A673 (cell line): ENCODE results near the gene HSD11B2. TPM values are rescaled to one million over a fixed set of nuclear protein-coding genes. Genes with fewer than 3 reads are reported as not detected.

Experiments
- Bru-seq: library from RNA; stranded (reverse); fragments of 400-500 nt; gene quantifications from one replicate; lab custom pipeline; 2021; lab: Mats Ljungman, UMichigan
- BruChase-seq, 2 experiments: library from RNA; stranded (reverse); fragments of 400-500 nt; gene quantifications; one replicate each; lab custom pipeline; 2021; lab: Mats Ljungman, UMichigan
- BruUV-seq: library from RNA; stranded (reverse); fragments of 400-500 nt; replicated peaks from 2 replicates; lab custom pipeline; 2021; lab: Mats Ljungman, UMichigan
- CTCF ChIA-PET: fragments of 300-600 bp; sonication (Branson Sonifier 250); formaldehyde crosslinking; loops from one replicate; lab custom pipeline; 2022; ENCODE audit warnings: antibody characterized with exemption; lab: Charles Lee
- POLR2A ChIA-PET: fragments of 300-600 bp; sonication (Branson Sonifier 250); formaldehyde crosslinking; loops from one replicate; lab custom pipeline; 2022; ENCODE audit warnings: antibody characterized with exemption; ENCODE audit not compliant: low non-redundant PET; lab: Charles Lee
- DNase-seq: peaks from one replicate; pipeline ENCODE4 v3.0.0-alpha.2; 2015; ENCODE audit warnings: low spot score
- H3K27ac ChIP-seq: fragments of 200-600 bp; sonication (generic); 2 replicates; pipeline ENCODE4 v1.5.1; 2016; ENCODE audit warnings: mixed run types, low read depth, mild to moderate bottlenecking, mixed read lengths, antibody characterized with exemption, low read length; ENCODE audit not compliant: poor library complexity, severe bottlenecking
- H3K27me3 ChIP-seq: fragments of 200-600 bp; sonication (generic); replicated peaks from 2 replicates; pipeline ENCODE4 v1.6.1; 2017; ENCODE audit warnings: mixed run types, low read depth, mild to moderate bottlenecking, mixed read lengths, antibody characterized with exemption, low read length; ENCODE audit not compliant: insufficient read depth, poor library complexity
- H3K36me3 ChIP-seq: fragments of 200-600 bp; sonication (generic); 2 replicates; pipeline ENCODE4 v1.6.1; 2016; ENCODE audit warnings: mixed run types, mild to moderate bottlenecking, mixed read lengths, antibody characterized with exemption, low read length; ENCODE audit not compliant: insufficient read depth, poor library complexity, severe bottlenecking
- H3K4me1 ChIP-seq: fragments of 200-600 bp; sonication (generic); 2 replicates; pipeline ENCODE4 v1.6.1; 2017; ENCODE audit warnings: mixed run types, mild to moderate bottlenecking, mixed read lengths, antibody characterized with exemption, low read length; ENCODE audit not compliant: insufficient read depth, poor library complexity, severe bottlenecking
- H3K4me3 ChIP-seq: fragments of 200-600 bp; sonication (generic); 2 replicates; pipeline ENCODE4 v1.5.1; 2016; ENCODE audit warnings: low read depth, mixed run types, mild to moderate bottlenecking, mixed read lengths, low read length; ENCODE audit not compliant: poor library complexity, severe bottlenecking
- H3K9me3 ChIP-seq: fragments of 200-600 bp; sonication (generic); 2 replicates; pipeline ENCODE4 v1.6.1; 2016; ENCODE audit warnings: mixed run types, low read depth, mild to moderate bottlenecking, mixed read lengths, antibody characterized with exemption, low read length; ENCODE audit not compliant: poor library complexity, severe bottlenecking
- EZH2 ChIP-seq: fragments of 200-600 bp; sonication (generic); IDR thresholded peaks from 2 replicates; pipeline ENCODE4 v1.6.1; 2017; ENCODE audit warnings: borderline replicate concordance, low read depth, mild to moderate bottlenecking, mixed read lengths, antibody characterized with exemption, low read length; ENCODE audit not compliant: poor library complexity, severe bottlenecking
- intact Hi-C: fragments of 100-400 bp; cut with micrococcal nuclease; formaldehyde crosslinking; loops from one replicate; pipeline ENCODE4 v1.10.0; 2022; ENCODE audit not compliant: unreplicated experiment
- long read RNA-seq: library from polyadenylated mRNA; stranded (forward); transcript quantifications from one replicate; pipeline ENCODE4 v2.0.0, GENCODE V29; 2022
- total RNA-seq: library from RNA; stranded (reverse); gene quantifications from 2 replicates; pipeline ENCODE4 v1.2.3, GENCODE V29; 2021
- TF ChIP-seq, protein P1 (sequence below): fragments of 300-800, 200-600 bp; sonication (generic); conservative IDR thresholded peaks from 2 replicates; pipeline ENCODE4 v1.5.1; 2017; ENCODE audit warnings: low read depth, mild to moderate bottlenecking, antibody characterized with exemption, low read length, moderate library complexity, mixed read lengths

Gene HSD11B2
- total RNA-seq, result 1.6 and 2.3 TPM in 2 replicates
- Bru-seq, nascent RNA, result percentile 21 among the genes with signal in this experiment
- percentile 34 among the genes with signal in this experiment for BruChase-seq, experiment 1, labeled RNA remaining after a 2-hour chase
- BruChase-seq, experiment 2, labeled RNA remaining after a 6-hour chase, result percentile 42 among the genes with signal in this experiment
- long read RNA-seq, partial matches to known transcripts, result 0 of 3 reads
- long read RNA-seq, other reads (novel, unspliced or antisense), result 3 of 3 reads

DNA sequence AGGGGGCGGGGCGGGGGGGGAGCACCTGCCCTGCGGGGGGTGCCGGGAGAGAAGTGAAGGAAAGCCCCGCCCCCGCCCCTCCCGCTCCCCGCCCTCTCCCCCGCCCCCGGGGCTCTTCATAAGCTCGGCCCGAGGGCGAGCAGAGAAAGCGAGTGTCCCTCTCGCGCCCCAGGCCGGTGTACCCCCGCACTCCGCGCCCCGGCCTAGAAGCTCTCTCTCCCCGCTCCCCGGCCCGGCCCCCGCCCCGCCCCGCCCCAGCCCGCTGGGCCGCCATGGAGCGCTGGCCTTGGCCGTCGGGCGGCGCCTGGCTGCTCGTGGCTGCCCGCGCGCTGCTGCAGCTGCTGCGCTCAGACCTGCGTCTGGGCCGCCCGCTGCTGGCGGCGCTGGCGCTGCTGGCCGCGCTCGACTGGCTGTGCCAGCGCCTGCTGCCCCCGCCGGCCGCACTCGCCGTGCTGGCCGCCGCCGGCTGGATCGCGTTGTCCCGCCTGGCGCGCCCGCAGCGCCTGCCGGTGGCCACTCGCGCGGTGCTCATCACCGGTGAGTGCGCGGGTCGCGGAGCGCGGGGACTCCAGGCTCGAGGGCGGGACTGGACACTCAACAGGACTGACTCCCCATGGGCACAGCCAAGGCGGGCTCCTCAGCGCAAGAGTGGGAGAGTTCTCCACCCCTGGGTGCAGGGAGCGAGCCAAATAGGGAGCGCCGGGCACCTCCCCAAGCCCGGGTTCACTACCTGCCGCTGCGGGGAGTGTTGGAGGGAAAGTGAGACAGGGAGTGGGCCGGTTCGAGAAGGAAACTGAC, at the start of gene HSD11B2:
HSD11B2 (plus strand) TSS at position 145 of the 798 bp plus-strand sequence; CDS start at position 273, 128 bp downstream.
- POLR2A ChIA-PET, result interaction anchor here (0.6 kb wide), 2 partner anchors 131 to 741 kb away, joined by 3 to 5 read pairs; no protein-coding TSS in a partner anchor
- H3K36me3 ChIP-seq, result no peaks in the 10 kb centered on the region
- H3K9me3 ChIP-seq, result no peaks in the 10 kb centered on the region
- peak within 1 kb of the TSS; percentile 52 for H3K4me3 ChIP-seq
- CTCF ChIA-PET, result interaction anchor here (0.6 to 1.0 kb wide), 8 partner anchors 9 to 688 kb away, joined by 3 to 10 read pairs (median 7); partner anchors contain the start of gene PLEKHG4
- TF ChIP-seq EZH2, result no peak
- TF ChIP-seq, protein P1, sequence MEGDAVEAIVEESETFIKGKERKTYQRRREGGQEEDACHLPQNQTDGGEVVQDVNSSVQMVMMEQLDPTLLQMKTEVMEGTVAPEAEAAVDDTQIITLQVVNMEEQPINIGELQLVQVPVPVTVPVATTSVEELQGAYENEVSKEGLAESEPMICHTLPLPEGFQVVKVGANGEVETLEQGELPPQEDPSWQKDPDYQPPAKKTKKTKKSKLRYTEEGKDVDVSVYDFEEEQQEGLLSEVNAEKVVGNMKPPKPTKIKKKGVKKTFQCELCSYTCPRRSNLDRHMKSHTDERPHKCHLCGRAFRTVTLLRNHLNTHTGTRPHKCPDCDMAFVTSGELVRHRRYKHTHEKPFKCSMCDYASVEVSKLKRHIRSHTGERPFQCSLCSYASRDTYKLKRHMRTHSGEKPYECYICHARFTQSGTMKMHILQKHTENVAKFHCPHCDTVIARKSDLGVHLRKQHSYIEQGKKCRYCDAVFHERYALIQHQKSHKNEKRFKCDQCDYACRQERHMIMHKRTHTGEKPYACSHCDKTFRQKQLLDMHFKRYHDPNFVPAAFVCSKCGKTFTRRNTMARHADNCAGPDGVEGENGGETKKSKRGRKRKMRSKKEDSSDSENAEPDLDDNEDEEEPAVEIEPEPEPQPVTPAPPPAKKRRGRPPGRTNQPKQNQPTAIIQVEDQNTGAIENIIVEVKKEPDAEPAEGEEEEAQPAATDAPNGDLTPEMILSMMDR, result no peak; the same call in 1 of the 2 replicates
- H3K27me3 ChIP-seq, result peaks cover 3% of the 10 kb centered on the region
- peaks cover 4% of the 10 kb centered on the region for H3K4me1 ChIP-seq
- no TSS peak for BruUV-seq
- peak; percentile 68 for DNase-seq
- H3K27ac ChIP-seq, result no peak within 1 kb of the TSS
- intact Hi-C loops, result no loop called here

DNA sequence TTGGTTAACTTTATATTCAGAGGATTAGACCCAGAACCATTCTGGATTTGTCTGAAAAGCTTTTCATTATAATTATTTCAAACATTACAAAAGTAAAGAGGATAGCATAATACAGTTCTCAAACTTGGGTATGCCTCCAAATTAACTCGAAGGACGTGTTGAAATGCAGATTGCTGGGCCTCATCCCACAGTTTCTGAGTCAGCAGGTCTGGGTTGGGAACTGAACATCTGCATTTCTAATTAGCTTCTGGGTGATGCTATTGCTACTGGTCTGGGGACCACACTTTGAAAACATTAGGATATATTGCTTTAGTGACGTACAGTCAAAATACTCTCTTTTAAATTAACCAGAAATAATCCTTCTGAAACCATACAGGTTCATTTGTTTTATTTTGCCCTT, 47.6 kb upstream of the HSD11B2 start:
- Histone ChIP-seq H3K4me1 (no peaks in the 10 kb centered on the region), H3K9me3 (no peaks in the 10 kb centered on the region), H3K27ac (no peak overlapping the region), H3K4me3 (no peak overlapping the region), H3K27me3 (no peaks in the 10 kb centered on the region), H3K36me3 (no peaks in the 10 kb centered on the region)
- DNase-seq, result no peak
- intact Hi-C loops, result no loop called here
- ChIA-PET POLR2A (no interaction called here), CTCF (no interaction called here)
- no peak for TF ChIP-seq EZH2
- TF ChIP-seq, protein P1, result no peak
- BruUV-seq, result no TSS peak

DNA sequence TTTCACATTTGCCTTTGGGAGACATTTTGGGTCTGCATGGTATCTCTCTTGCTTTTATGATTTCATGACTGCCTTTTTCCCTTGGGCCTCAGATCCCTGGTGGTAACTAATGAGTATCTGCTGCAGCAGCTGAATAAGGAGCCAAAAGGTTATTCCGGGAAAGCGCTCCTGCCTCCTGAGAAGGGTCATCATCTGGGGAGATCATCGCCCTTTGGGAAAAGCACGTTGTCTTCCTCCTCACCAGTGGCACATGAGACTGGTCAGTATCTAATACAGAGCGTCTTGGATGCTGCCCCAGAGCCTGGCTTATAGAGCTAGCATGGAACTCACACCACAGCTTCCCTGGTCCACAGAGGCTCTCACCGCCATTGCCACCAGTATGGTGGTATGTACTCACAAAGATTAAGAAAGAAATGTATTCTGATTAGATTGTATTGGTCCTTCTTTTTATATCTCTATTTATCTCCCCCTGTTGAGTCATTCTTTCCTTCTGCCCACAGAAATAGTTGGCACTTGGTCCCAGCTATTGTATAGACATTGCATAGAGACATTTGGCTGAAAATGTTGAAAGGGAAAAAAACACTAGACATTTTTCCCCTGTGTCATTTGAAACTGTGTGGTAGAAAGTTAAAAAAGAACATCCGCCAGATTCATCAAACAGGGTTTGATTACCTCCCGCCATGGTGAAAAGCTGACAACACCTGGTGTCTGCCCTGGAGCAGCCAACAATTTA, 46.0 kb upstream of the HSD11B2 start:
- Histone ChIP-seq H3K9me3 (no peaks in the 10 kb centered on the region), H3K4me1 (no peaks in the 10 kb centered on the region), H3K4me3 (no peak overlapping the region), H3K36me3 (no peaks in the 10 kb centered on the region), H3K27me3 (no peaks in the 10 kb centered on the region), H3K27ac (no peak overlapping the region)
- intact Hi-C loops, result no loop called here
- CTCF ChIA-PET, result no interaction called here
- POLR2A ChIA-PET, result no interaction called here
- no TSS peak for BruUV-seq
- no peak for DNase-seq
- TF ChIP-seq, protein P1, result no peak
- no peak for TF ChIP-seq EZH2
